GM12874 (cell line): Measurements from ENCODE around the gene SND1.

Source experiments
- CTCF ChIP-seq: IDR thresholded peaks from 2 replicates; pipeline ENCODE4 v1.5.1; 2011; ENCODE audit warnings: low read depth, mild to moderate bottlenecking, control low read depth, low read length, moderate library complexity; ENCODE audit not compliant: insufficient read depth

The SND1 gene

GRCh38 chr7:127770885-127771284 lies 118.9 kb downstream of the SND1 start:
- no peak for TF ChIP-seq CTCF

- no peak for TF ChIP-seq CTCF
These were observed 119.7 kb downstream of the SND1 start for GRCh38 chr7:127771707-127772106.

GRCh38 chr7:127776776-127777386 lies 124.9 kb downstream of the SND1 start:
- no peak for TF ChIP-seq CTCF

GRCh38 chr7:127780489-127780888 lies 128.5 kb downstream of the SND1 start:
- TF ChIP-seq CTCF: no peak

- no peak for TF ChIP-seq CTCF
These were observed 129.1 kb downstream of the SND1 start for GRCh38 chr7:127781081-127781480.

- TF ChIP-seq CTCF: no peak
These were observed 130.1 kb downstream of the SND1 start for GRCh38 chr7:127782075-127782474.

- no peak for TF ChIP-seq CTCF
These were observed 130.9 kb downstream of the SND1 start for GRCh38 chr7:127782654-127783559.
